ENCODE data around the gene PPM1F. TPM values are rescaled to one million over a fixed set of nuclear protein-coding genes. Genes with fewer than 3 reads are reported as not detected.

PPM1F gene
- total and polyA plus RNA-seq, 2 donors from 2014 or later = 13.8 to 42.5 TPM

GRCh38 chr22:21951931-21952465, 650 bp downstream of the PPM1F start:
- H3K4me1 ChIP-seq (ENCODE audit: control insufficient read depth in 2 of 3, insufficient read depth in 2 of 3, low read depth in 1 of 3, low read length in 3 of 3) = peaks cover 0 to 7% (median 3%) of the 10 kb centered on the region in 3 donors
- intact Hi-C loops (cut with DNase I) = no loop called here
- no peak for FAIRE-seq

GRCh38 chr22:21951062-21951461, 1.6 kb downstream of the PPM1F start:
- Histone ChIP-seq H3K4me3 (ENCODE audit: low read length in 3 of 3) (peak overlapping the region in 1 of 3 donors; percentile 11), H3K4me1 (ENCODE audit: control insufficient read depth in 2 of 3, insufficient read depth in 2 of 3, low read depth in 1 of 3, low read length in 3 of 3) (peaks cover 0 to 7% (median 3%) of the 10 kb centered on the region in 3 donors), H3K9me3 (ENCODE audit: control insufficient read depth in 2 of 3, insufficient read depth in 1 of 3, low read length in 3 of 3) (no peaks in the 10 kb centered on the region), H3K27me3 (ENCODE audit: control insufficient read depth, insufficient read depth, low read length) (no peaks in the 10 kb centered on the region), H3K27ac (ENCODE audit: low read depth in 2 of 2, low read length in 2 of 2) (no peak overlapping the region), H3K9ac (ENCODE audit: low read length in 3 of 3) (no peak overlapping the region), H3K36me3 (ENCODE audit: control insufficient read depth in 2 of 3, insufficient read depth in 3 of 3, low read length in 3 of 3) (no peaks in the 10 kb centered on the region)
- DNase-seq (no peak), FAIRE-seq (no peak)
- TF ChIP-seq CTCF (IDR thresholded peaks at IDR 0.05; ENCODE audit: borderline replicate concordance, extremely low read depth, insufficient read depth) = no peak
- intact Hi-C loops (cut with DNase I) = no loop called here

More at GRCh38 chr22:21951931-21952465, 650 bp downstream of the PPM1F start:
- Histone ChIP-seq H3K27ac (ENCODE audit: low read depth in 2 of 2, low read length in 2 of 2) (peak overlapping the region in 1 of 2 donors; percentile 33), H3K9ac (ENCODE audit: low read length in 3 of 3) (peak overlapping the region in 1 of 3 donors; percentile 67), H3K4me3 (ENCODE audit: low read length in 3 of 3) (peak overlapping the region; percentile 33 to 74 (median 67)), H3K27me3 (ENCODE audit: control insufficient read depth, insufficient read depth, low read length) (no peaks in the 10 kb centered on the region), H3K9me3 (ENCODE audit: control insufficient read depth in 2 of 3, insufficient read depth in 1 of 3, low read length in 3 of 3) (no peaks in the 10 kb centered on the region), H3K36me3 (ENCODE audit: control insufficient read depth in 2 of 3, insufficient read depth in 3 of 3, low read length in 3 of 3) (no peaks in the 10 kb centered on the region)
- peak in 4 of 5 donors; percentile 32 to 67 (median 46) for DNase-seq
- TF ChIP-seq CTCF (IDR thresholded peaks at IDR 0.05; ENCODE audit: borderline replicate concordance, extremely low read depth, insufficient read depth) = no peak

- FAIRE-seq = no peak
- peaks cover under 1 to 6% (median 3%) of the 10 kb centered on the region in 3 donors for H3K36me3 ChIP-seq (ENCODE audit: control insufficient read depth in 2 of 3, insufficient read depth in 3 of 3, low read length in 3 of 3)
- H3K4me3 ChIP-seq (ENCODE audit: low read length in 3 of 3) = no peak overlapping the region
- no peak overlapping the region for H3K9ac ChIP-seq (ENCODE audit: low read length in 3 of 3)
- DNase-seq = no peak
- no peaks in the 10 kb centered on the region for H3K27me3 ChIP-seq (ENCODE audit: control insufficient read depth, insufficient read depth, low read length)
- H3K9me3 ChIP-seq (ENCODE audit: control insufficient read depth in 2 of 3, insufficient read depth in 1 of 3, low read length in 3 of 3) = no peaks in the 10 kb centered on the region
- peaks cover 0 to 10% (median 3%) of the 10 kb centered on the region in 3 donors for H3K4me1 ChIP-seq (ENCODE audit: control insufficient read depth in 2 of 3, insufficient read depth in 2 of 3, low read depth in 1 of 3, low read length in 3 of 3)
- peak overlapping the region in 1 of 2 donors; percentile 70 for H3K27ac ChIP-seq (ENCODE audit: low read depth in 2 of 2, low read length in 2 of 2)
- intact Hi-C loops (cut with DNase I) = no loop called here
- no peak for TF ChIP-seq CTCF (IDR thresholded peaks at IDR 0.05; ENCODE audit: borderline replicate concordance, extremely low read depth, insufficient read depth)
Measured at GRCh38 chr22:21949948-21950347, 2.7 kb downstream of the PPM1F start.

GRCh38 chr22:21949569-21949918, 3.1 kb downstream of the PPM1F start:
- Histone ChIP-seq H3K27me3 (ENCODE audit: control insufficient read depth, insufficient read depth, low read length) (no peaks in the 10 kb centered on the region), H3K36me3 (ENCODE audit: control insufficient read depth in 2 of 3, insufficient read depth in 3 of 3, low read length in 3 of 3) (peaks cover 3 to 9% (median 4%) of the 10 kb centered on the region in 3 donors), H3K27ac (ENCODE audit: low read depth in 2 of 2, low read length in 2 of 2) (peak overlapping the region; percentile 48 to 70), H3K4me1 (ENCODE audit: control insufficient read depth in 2 of 3, insufficient read depth in 2 of 3, low read depth in 1 of 3, low read length in 3 of 3) (peaks cover 0 to 13% (median 3%) of the 10 kb centered on the region in 3 donors), H3K9ac (ENCODE audit: low read length in 3 of 3) (no peak overlapping the region), H3K4me3 (ENCODE audit: low read length in 3 of 3) (no peak overlapping the region), H3K9me3 (ENCODE audit: control insufficient read depth in 2 of 3, insufficient read depth in 1 of 3, low read length in 3 of 3) (no peaks in the 10 kb centered on the region)
- DNase-seq (no peak), FAIRE-seq (no peak)
- no peak for TF ChIP-seq CTCF (IDR thresholded peaks at IDR 0.05; ENCODE audit: borderline replicate concordance, extremely low read depth, insufficient read depth)
- intact Hi-C loops (cut with DNase I) = no loop called here
